Right ventricle myocardium inferior (tissue), 1 donor: ENCODE data around the gene PHC2. TPM values are rescaled to one million over a fixed set of nuclear protein-coding genes. Genes with fewer than 3 reads are reported as not detected.
A peak's percentile ranks its signal among the peaks of the same experiment; 100 is the strongest.
"Not testable (repeated sequence)": the region's sequence is repeated elsewhere in the genome, so short reads cannot be mapped to it uniquely, and the experiment has no call there.

Source experiments
- ATAC-seq: fragments of 200-7000 bp; cut with Tn5 transposase; one replicate; pipeline ENCODE4 v1.9.1; 2020; ENCODE audit warnings: mild to moderate bottlenecking, moderate library complexity
- DNase-seq: peaks from one replicate; pipeline ENCODE4 v3.0.0; 2021; ENCODE audit errors: missing footprints
- intact Hi-C: fragments of 100-400 bp; cut with DNase I; formaldehyde crosslinking; loops from one replicate; pipeline ENCODE4 v1.11.0; 2022
- total RNA-seq: library from RNA; stranded (reverse); fragmentation: NEBNext Ultra II Directional; extraction: Animal tissue kit (Norgen Biotek cat#: 25700); gene quantifications from one replicate; pipeline ENCODE4 v1.2.1, GENCODE V29; 2021
- donor health status: DM: no; HTN: yes; CAD: no; lungs with severe emphysema.

Gene PHC2
- total RNA-seq, 1 donor from 2014 or later = 102 TPM

GRCh38 chr1:33296082-33296458 lies 134.8 kb downstream of the PHC2 start:
- intact Hi-C loops = loop anchor here (5.0 kb wide), 1 partner anchor 169 kb away; no protein-coding TSS in a partner anchor
- ATAC-seq (no peak), DNase-seq (no peak)

- peak; percentile 90 for DNase-seq
- ATAC-seq = peak; percentile 87
- intact Hi-C loops = loop anchor here (1.0 to 5.0 kb wide), 5 partner anchors 72 to 317 kb away; no protein-coding TSS in a partner anchor
Observed at GRCh38 chr1:33295450-33296081, 135.3 kb downstream of the PHC2 start.

- intact Hi-C loops = loop anchor here (1.0 to 5.0 kb wide), 5 partner anchors 72 to 318 kb away; no protein-coding TSS in a partner anchor
Observed at GRCh38 chr1:33295023-33295422, 135.9 kb downstream of the PHC2 start.

GRCh38 chr1:33294071-33295010 lies 136.6 kb downstream of the PHC2 start:
- DNase-seq = no peak
- no peak for ATAC-seq
- intact Hi-C loops = loop anchor here (1.0 to 5.0 kb wide), 5 partner anchors 73 to 318 kb away; no protein-coding TSS in a partner anchor

More at GRCh38 chr1:33295023-33295422, 135.9 kb downstream of the PHC2 start:
- no peak for DNase-seq
- no peak for ATAC-seq

GRCh38 chr1:33292726-33293340 lies 138.1 kb downstream of the PHC2 start:
- ATAC-seq = no peak
- DNase-seq = no peak
- intact Hi-C loops = no loop called here

- DNase-seq, intact Hi-C loops, ATAC-seq: not testable (repeated sequence)
Observed at GRCh38 chr1:33290615-33291014, 140.3 kb downstream of the PHC2 start.

- no peak for DNase-seq
- intact Hi-C loops = no loop called here
- no peak for ATAC-seq
Observed at GRCh38 chr1:33289858-33290154, 141.1 kb downstream of the PHC2 start.

- no peak for DNase-seq
Observed at GRCh38 chr1:33288976-33289857, 141.7 kb downstream of the PHC2 start.

GRCh38 chr1:33287317-33287716 lies 143.6 kb downstream of the PHC2 start:
- DNase-seq = no peak
- intact Hi-C loops = no loop called here
- ATAC-seq = no peak

More at GRCh38 chr1:33288976-33289857, 141.7 kb downstream of the PHC2 start:
- intact Hi-C loops = no loop called here
- peak; percentile 35 for ATAC-seq

GRCh38 chr1:33286451-33287185 lies 144.3 kb downstream of the PHC2 start:
- ATAC-seq = no peak
- intact Hi-C loops = no loop called here
- DNase-seq = no peak

GRCh38 chr1:33284049-33284448 lies 146.8 kb downstream of the PHC2 start:
- intact Hi-C loops = no loop called here
- ATAC-seq (no peak), DNase-seq (no peak)

GRCh38 chr1:33282791-33283190 lies 148.1 kb downstream of the PHC2 start:
- intact Hi-C loops = no loop called here
- DNase-seq = no peak
- ATAC-seq = no peak

GRCh38 chr1:33281554-33282303 lies 149.2 kb downstream of the PHC2 start:
- intact Hi-C loops = no loop called here
- DNase-seq = no peak
- no peak for ATAC-seq

- ATAC-seq (no peak), DNase-seq (no peak)
- intact Hi-C loops = no loop called here
Observed at GRCh38 chr1:33280091-33280661, 150.7 kb downstream of the PHC2 start.

- intact Hi-C loops = no loop called here
- DNase-seq = no peak
- ATAC-seq = no peak
Observed at GRCh38 chr1:33277488-33278084, 153.3 kb downstream of the PHC2 start.

- DNase-seq (no peak), ATAC-seq (no peak)
- intact Hi-C loops = no loop called here
Observed at GRCh38 chr1:33276573-33277298, 154.2 kb downstream of the PHC2 start.
